Stimulated activated naive CD8-positive, alpha-beta T cell treated with anti-CD3 and anti-CD28 coated beads, Interleukin-15, Interleukin-2, amounts not matched to agents 100 ng/mL and 50 ng/mL, for 24 hours (primary cell): Measurements from ENCODE around the gene PKM.
A peak's percentile ranks its signal among the peaks of the same experiment; 100 is the strongest.

Source experiments
- H3K27ac Mint-ChIP-seq: one replicate; pipeline ENCODE4 v1.8.0; 2021; ENCODE audit warnings: mild to moderate bottlenecking, mixed read lengths
- H3K27me3 Mint-ChIP-seq: one replicate; pipeline ENCODE4 v1.8.0; 2021; ENCODE audit warnings: mixed read lengths
- H3K36me3 Mint-ChIP-seq: one replicate; pipeline ENCODE4 v1.8.0; 2021; ENCODE audit warnings: low read depth, mixed read lengths
- H3K4me1 Mint-ChIP-seq: one replicate; pipeline ENCODE4 v1.8.0; 2021; ENCODE audit warnings: low read depth, mixed read lengths
- H3K4me3 Mint-ChIP-seq: one replicate; pipeline ENCODE4 v1.8.0; 2021; ENCODE audit warnings: mild to moderate bottlenecking, mixed read lengths
- H3K9me3 Mint-ChIP-seq: one replicate; pipeline ENCODE4 v1.8.0; 2021; ENCODE audit warnings: mixed read lengths

Gene PKM

GRCh38 chr15:72223278-72223677, 7.7 kb downstream of the PKM start:
- Mint-ChIP-seq H3K27ac (peak overlapping the region; percentile 85), H3K36me3 (peaks cover 94% of the 10 kb centered on the region)

GRCh38 chr15:72222393-72222792, 8.6 kb downstream of the PKM start:
- H3K27ac Mint-ChIP-seq, result peak overlapping the region; percentile 85
- no peaks in the 10 kb centered on the region for H3K27me3 Mint-ChIP-seq
- H3K4me1 Mint-ChIP-seq, result peaks cover 75% of the 10 kb centered on the region
- H3K9me3 Mint-ChIP-seq, result no peaks in the 10 kb centered on the region
- peaks cover 94% of the 10 kb centered on the region for H3K36me3 Mint-ChIP-seq
- peak overlapping the region; percentile 68 for H3K4me3 Mint-ChIP-seq

More at GRCh38 chr15:72223278-72223677, 7.7 kb downstream of the PKM start:
- Mint-ChIP-seq H3K9me3 (no peaks in the 10 kb centered on the region), H3K4me1 (peaks cover 80% of the 10 kb centered on the region), H3K4me3 (peak overlapping the region; percentile 59), H3K27me3 (no peaks in the 10 kb centered on the region)

- H3K27me3 Mint-ChIP-seq, result no peaks in the 10 kb centered on the region
- peaks cover 87% of the 10 kb centered on the region for H3K36me3 Mint-ChIP-seq
- peaks cover 60% of the 10 kb centered on the region for H3K4me1 Mint-ChIP-seq
- H3K4me3 Mint-ChIP-seq, result peak overlapping the region; percentile 35
- H3K9me3 Mint-ChIP-seq, result no peaks in the 10 kb centered on the region
- H3K27ac Mint-ChIP-seq, result peak overlapping the region; percentile 77
Observed at GRCh38 chr15:72220687-72221086, 10.3 kb downstream of the PKM start.

- no peaks in the 10 kb centered on the region for H3K27me3 Mint-ChIP-seq
- H3K27ac Mint-ChIP-seq, result peak overlapping the region; percentile 23
- no peaks in the 10 kb centered on the region for H3K9me3 Mint-ChIP-seq
- H3K36me3 Mint-ChIP-seq, result peaks cover 84% of the 10 kb centered on the region
- H3K4me3 Mint-ChIP-seq, result no peak overlapping the region
- H3K4me1 Mint-ChIP-seq, result peaks cover 30% of the 10 kb centered on the region
Observed at GRCh38 chr15:72217216-72217615, 13.8 kb downstream of the PKM start.

GRCh38 chr15:72216079-72216478, 14.9 kb downstream of the PKM start:
- Mint-ChIP-seq H3K27me3 (no peaks in the 10 kb centered on the region), H3K4me1 (peaks cover 19% of the 10 kb centered on the region), H3K27ac (no peak overlapping the region), H3K36me3 (peaks cover 84% of the 10 kb centered on the region), H3K4me3 (no peak overlapping the region), H3K9me3 (no peaks in the 10 kb centered on the region)

GRCh38 chr15:72207558-72208085, 23.4 kb downstream of the PKM start:
- H3K36me3 Mint-ChIP-seq, result peaks cover 98% of the 10 kb centered on the region
- H3K9me3 Mint-ChIP-seq, result no peaks in the 10 kb centered on the region
- peak overlapping the region; percentile 72 for H3K27ac Mint-ChIP-seq
- no peak overlapping the region for H3K4me3 Mint-ChIP-seq
- H3K27me3 Mint-ChIP-seq, result no peaks in the 10 kb centered on the region
- H3K4me1 Mint-ChIP-seq, result peaks cover 26% of the 10 kb centered on the region

GRCh38 chr15:72206677-72207000, 24.4 kb downstream of the PKM start:
- peaks cover 97% of the 10 kb centered on the region for H3K36me3 Mint-ChIP-seq
- no peaks in the 10 kb centered on the region for H3K9me3 Mint-ChIP-seq
- H3K27ac Mint-ChIP-seq, result no peak overlapping the region
- H3K4me3 Mint-ChIP-seq, result no peak overlapping the region
- peaks cover 26% of the 10 kb centered on the region for H3K4me1 Mint-ChIP-seq
- no peaks in the 10 kb centered on the region for H3K27me3 Mint-ChIP-seq

- Mint-ChIP-seq H3K36me3 (peaks cover 97% of the 10 kb centered on the region), H3K4me1 (peaks cover 26% of the 10 kb centered on the region)
Observed at GRCh38 chr15:72205896-72206676, 24.9 kb downstream of the PKM start.

GRCh38 chr15:72205273-72205672, 25.7 kb downstream of the PKM start:
- Mint-ChIP-seq H3K4me3 (no peak overlapping the region), H3K27me3 (no peaks in the 10 kb centered on the region), H3K9me3 (no peaks in the 10 kb centered on the region), H3K4me1 (peaks cover 26% of the 10 kb centered on the region), H3K27ac (no peak overlapping the region), H3K36me3 (peaks cover 97% of the 10 kb centered on the region)

More at GRCh38 chr15:72205896-72206676, 24.9 kb downstream of the PKM start:
- Mint-ChIP-seq H3K9me3 (no peaks in the 10 kb centered on the region), H3K27ac (no peak overlapping the region), H3K27me3 (no peaks in the 10 kb centered on the region), H3K4me3 (no peak overlapping the region)

- Mint-ChIP-seq H3K4me1 (peaks cover 18% of the 10 kb centered on the region), H3K27me3 (no peaks in the 10 kb centered on the region), H3K4me3 (no peak overlapping the region), H3K27ac (no peak overlapping the region), H3K9me3 (no peaks in the 10 kb centered on the region), H3K36me3 (peaks cover 99% of the 10 kb centered on the region)
Observed at GRCh38 chr15:72203507-72203837, 27.5 kb downstream of the PKM start.

GRCh38 chr15:72202801-72203506, 28.0 kb downstream of the PKM start:
- Mint-ChIP-seq H3K27me3 (peaks cover 2% of the 10 kb centered on the region), H3K4me1 (peaks cover 20% of the 10 kb centered on the region), H3K36me3 (peaks cover 99% of the 10 kb centered on the region), H3K27ac (peak overlapping the region; percentile 85), H3K4me3 (peak overlapping the region; percentile 36), H3K9me3 (no peaks in the 10 kb centered on the region)

GRCh38 chr15:72202302-72202701, 28.7 kb downstream of the PKM start:
- peaks cover 22% of the 10 kb centered on the region for H3K4me1 Mint-ChIP-seq
- peaks cover 4% of the 10 kb centered on the region for H3K27me3 Mint-ChIP-seq
- H3K9me3 Mint-ChIP-seq, result no peaks in the 10 kb centered on the region
- no peak overlapping the region for H3K4me3 Mint-ChIP-seq
- H3K36me3 Mint-ChIP-seq, result peaks cover 95% of the 10 kb centered on the region
- no peak overlapping the region for H3K27ac Mint-ChIP-seq

- Mint-ChIP-seq H3K4me3 (no peak overlapping the region), H3K4me1 (peaks cover 16% of the 10 kb centered on the region), H3K27me3 (peaks cover 8% of the 10 kb centered on the region), H3K27ac (no peak overlapping the region), H3K36me3 (peaks cover 87% of the 10 kb centered on the region), H3K9me3 (no peaks in the 10 kb centered on the region)
Observed at GRCh38 chr15:72201391-72201921, 29.5 kb downstream of the PKM start.

GRCh38 chr15:72200395-72201237, 30.4 kb downstream of the PKM start:
- peak overlapping the region; percentile 34 for H3K27ac Mint-ChIP-seq

More at GRCh38 chr15:72200395-72201237, 30.4 kb downstream of the PKM start:
- H3K27me3 Mint-ChIP-seq, result peaks cover 9% of the 10 kb centered on the region
- no peaks in the 10 kb centered on the region for H3K9me3 Mint-ChIP-seq
- H3K4me1 Mint-ChIP-seq, result peaks cover 16% of the 10 kb centered on the region
- H3K36me3 Mint-ChIP-seq, result peaks cover 78% of the 10 kb centered on the region
- H3K4me3 Mint-ChIP-seq, result no peak overlapping the region
